Activated B cell treated with CpG ODN at 0.5 μM for 24 hours (primary cell): ENCODE results near the gene LRRC59. TPM values are rescaled to one million over a fixed set of nuclear protein-coding genes. Genes with fewer than 3 reads are reported as not detected.
A peak's percentile ranks its signal among the peaks of the same experiment; 100 is the strongest.

Experiments
- ATAC-seq: fragments of 200-7000 bp; cut with Tn5 transposase; one replicate; pipeline ENCODE4 v1.10.0; 2021; ENCODE audit warnings: low read depth, mild to moderate bottlenecking, moderate library complexity
- CTCF ChIA-PET: fragments of 350-600 bp; sonication (Branson Sonifier 250); formaldehyde crosslinking; loops from one replicate; lab custom pipeline; 2021; ENCODE audit warnings: antibody characterized with exemption; lab: Charles Lee
- POLR2A ChIA-PET: fragments of 350-600 bp; sonication (Branson Sonifier 250); formaldehyde crosslinking; loops from one replicate; lab custom pipeline; 2021; ENCODE audit warnings: antibody characterized with exemption; lab: Charles Lee
- DNase-seq: peaks from one replicate; pipeline ENCODE4 v3.0.0; 2022
- H3K27ac Mint-ChIP-seq: one replicate; pipeline ENCODE4 v1.8.0; 2020; ENCODE audit warnings: mixed read lengths
- H3K27me3 Mint-ChIP-seq: one replicate; pipeline ENCODE4 v1.8.0; 2021; ENCODE audit warnings: mixed read lengths
- H3K36me3 Mint-ChIP-seq: one replicate; pipeline ENCODE4 v1.8.0; 2021; ENCODE audit warnings: low read depth, mixed read lengths
- H3K4me1 Mint-ChIP-seq: one replicate; pipeline ENCODE4 v1.8.0; 2021; ENCODE audit warnings: mixed read lengths
- H3K4me3 Mint-ChIP-seq: one replicate; pipeline ENCODE4 v1.8.0; 2020; ENCODE audit warnings: mild to moderate bottlenecking, mixed read lengths
- H3K9me3 Mint-ChIP-seq: one replicate; pipeline ENCODE4 v1.8.0; 2020; ENCODE audit warnings: mixed read lengths
- CTCF ChIP-seq: fragments of 200-600 bp; IDR thresholded peaks from one replicate; pipeline ENCODE4 v1.8.0; 2022; ENCODE audit warnings: antibody characterized with exemption, mild to moderate bottlenecking
- intact Hi-C: fragments of 100-400 bp; cut with micrococcal nuclease; formaldehyde crosslinking; loops from one replicate; pipeline ENCODE4 v1.15.1; 2024
- total RNA-seq: library from RNA; stranded (reverse); gene quantifications from 2 replicates; pipeline ENCODE4 v1.2.3, GENCODE V29; 2022

Gene LRRC59
- total RNA-seq, 1 donor from 2014 or later = 42.0 TPM

- DNase-seq = no peak
- Mint-ChIP-seq H3K4me3 (no peak overlapping the region), H3K36me3 (peaks cover 52% of the 10 kb centered on the region), H3K27ac (no peak overlapping the region), H3K9me3 (no peaks in the 10 kb centered on the region), H3K27me3 (no peaks in the 10 kb centered on the region), H3K4me1 (no peaks in the 10 kb centered on the region)
- intact Hi-C loops = no loop called here
- ATAC-seq = no peak
- CTCF ChIA-PET = no interaction called here
- POLR2A ChIA-PET = no interaction called here
- no peak for TF ChIP-seq CTCF
These were observed 42.5 kb downstream of the LRRC59 start for GRCh38 chr17:50354776-50355175.

- no peak for TF ChIP-seq CTCF
- intact Hi-C loops = no loop called here
- Mint-ChIP-seq H3K27ac (no peak overlapping the region), H3K27me3 (no peaks in the 10 kb centered on the region), H3K4me1 (no peaks in the 10 kb centered on the region), H3K36me3 (peaks cover 50% of the 10 kb centered on the region), H3K9me3 (no peaks in the 10 kb centered on the region), H3K4me3 (no peak overlapping the region)
- POLR2A ChIA-PET = no interaction called here
- CTCF ChIA-PET = no interaction called here
- ATAC-seq = no peak
- DNase-seq = no peak
These were observed 43.1 kb downstream of the LRRC59 start for GRCh38 chr17:50354198-50354597.

- no peak for DNase-seq
- POLR2A ChIA-PET = no interaction called here
- H3K4me3 Mint-ChIP-seq = no peak overlapping the region
These were observed 43.6 kb downstream of the LRRC59 start for GRCh38 chr17:50353600-50354195.

GRCh38 chr17:50352693-50353599 lies 44.4 kb downstream of the LRRC59 start:
- Mint-ChIP-seq H3K9me3 (no peaks in the 10 kb centered on the region), H3K4me3 (no peak overlapping the region), H3K4me1 (peaks cover 5% of the 10 kb centered on the region), H3K27ac (peak overlapping the region; percentile 36), H3K27me3 (no peaks in the 10 kb centered on the region), H3K36me3 (peaks cover 38% of the 10 kb centered on the region)
- POLR2A ChIA-PET = interaction anchor here (1.4 kb wide), 1 partner anchor 9 kb away, joined by 4 read pairs; no protein-coding TSS in a partner anchor
- TF ChIP-seq CTCF = no peak
- DNase-seq = no peak
- intact Hi-C loops = no loop called here
- CTCF ChIA-PET = interaction anchor here (1.2 kb wide), 1 partner anchor 9 kb away, joined by 4 read pairs; no protein-coding TSS in a partner anchor
- ATAC-seq = no peak

More at GRCh38 chr17:50353600-50354195, 43.6 kb downstream of the LRRC59 start:
- CTCF ChIA-PET = no interaction called here
- Mint-ChIP-seq H3K9me3 (no peaks in the 10 kb centered on the region), H3K36me3 (peaks cover 45% of the 10 kb centered on the region), H3K27ac (no peak overlapping the region), H3K4me1 (peaks cover 2% of the 10 kb centered on the region), H3K27me3 (no peaks in the 10 kb centered on the region)
- no peak for TF ChIP-seq CTCF
- ATAC-seq = no peak
- intact Hi-C loops = no loop called here
